Stimulated activated naive CD8-positive, alpha-beta T cell treated with anti-CD3 and anti-CD28 coated beads, Interleukin-15, Interleukin-2, amounts not matched to agents 100 ng/mL and 50 ng/mL, for 24 hours (primary cell): Measurements from ENCODE around the gene GBF1.
A peak's percentile ranks its signal among the peaks of the same experiment; 100 is the strongest.

Source experiments
- H3K27ac Mint-ChIP-seq: one replicate; pipeline ENCODE4 v1.8.0; 2021; ENCODE audit warnings: mild to moderate bottlenecking, mixed read lengths
- H3K27me3 Mint-ChIP-seq: one replicate; pipeline ENCODE4 v1.8.0; 2021; ENCODE audit warnings: mixed read lengths
- H3K36me3 Mint-ChIP-seq: one replicate; pipeline ENCODE4 v1.8.0; 2021; ENCODE audit warnings: low read depth, mixed read lengths
- H3K4me1 Mint-ChIP-seq: one replicate; pipeline ENCODE4 v1.8.0; 2021; ENCODE audit warnings: low read depth, mixed read lengths
- H3K4me3 Mint-ChIP-seq: one replicate; pipeline ENCODE4 v1.8.0; 2021; ENCODE audit warnings: mild to moderate bottlenecking, mixed read lengths
- H3K9me3 Mint-ChIP-seq: one replicate; pipeline ENCODE4 v1.8.0; 2021; ENCODE audit warnings: mixed read lengths

GBF1 gene

DNA sequence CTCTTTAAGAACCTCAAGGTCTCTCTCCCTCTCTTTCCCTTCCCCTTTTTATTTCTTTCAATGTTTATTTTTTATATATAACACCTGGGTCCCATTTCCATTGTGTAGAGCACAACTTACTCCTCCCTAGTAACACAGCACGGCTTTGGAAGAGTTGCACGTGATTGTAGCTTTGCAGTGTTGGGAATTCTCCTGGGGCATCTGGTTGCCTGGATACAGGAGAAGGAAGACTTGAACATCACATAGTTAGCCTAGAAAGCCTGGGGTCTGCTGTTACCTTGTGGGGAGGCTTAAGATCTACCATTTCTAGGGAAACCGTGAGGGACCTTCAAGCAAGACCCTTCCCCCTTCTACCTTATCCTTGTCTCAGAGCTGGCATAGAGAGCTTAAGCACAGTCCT, 109.1 kb downstream of the GBF1 start:
- Mint-ChIP-seq H3K4me1 (peaks cover 5% of the 10 kb centered on the region), H3K36me3 (peaks cover 43% of the 10 kb centered on the region), H3K9me3 (no peaks in the 10 kb centered on the region), H3K4me3 (no peak overlapping the region), H3K27me3 (no peaks in the 10 kb centered on the region), H3K27ac (no peak overlapping the region)

DNA sequence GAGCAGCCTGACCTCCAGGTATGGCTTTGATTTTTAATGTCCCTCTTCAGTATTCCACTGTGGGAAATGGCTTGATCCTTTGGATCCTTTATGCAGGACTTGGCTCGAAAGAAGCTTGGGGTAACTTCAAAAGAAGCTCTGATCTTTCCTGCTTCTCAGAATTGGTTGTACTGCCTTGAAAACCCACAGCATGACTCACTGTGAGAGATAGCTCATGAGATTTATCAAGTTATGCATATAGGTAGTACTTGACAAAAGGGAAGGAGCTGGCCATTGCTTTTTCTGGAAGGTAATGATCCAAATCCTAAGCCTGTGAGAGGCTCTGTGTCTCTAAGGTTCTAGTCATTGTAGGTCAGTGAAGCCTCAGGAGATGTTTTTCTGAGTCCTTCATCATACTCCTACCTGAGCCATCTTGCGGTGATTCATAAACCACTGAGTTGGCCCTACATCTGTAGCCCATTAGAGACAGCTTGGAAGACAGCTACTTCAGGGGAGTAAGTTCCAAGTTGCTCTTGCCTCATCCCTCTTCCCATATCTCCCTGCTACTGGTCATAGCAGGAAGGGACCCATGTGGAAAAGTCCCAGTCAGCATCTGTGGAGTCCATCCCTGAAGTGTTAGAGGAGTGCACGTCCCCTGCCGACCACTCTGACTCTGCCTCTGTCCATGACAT, 113.5 kb downstream of the GBF1 start:
- Mint-ChIP-seq H3K27me3 (no peaks in the 10 kb centered on the region), H3K9me3 (no peaks in the 10 kb centered on the region), H3K27ac (no peak overlapping the region), H3K4me3 (no peak overlapping the region), H3K4me1 (peaks cover 5% of the 10 kb centered on the region), H3K36me3 (peaks cover 66% of the 10 kb centered on the region)

DNA sequence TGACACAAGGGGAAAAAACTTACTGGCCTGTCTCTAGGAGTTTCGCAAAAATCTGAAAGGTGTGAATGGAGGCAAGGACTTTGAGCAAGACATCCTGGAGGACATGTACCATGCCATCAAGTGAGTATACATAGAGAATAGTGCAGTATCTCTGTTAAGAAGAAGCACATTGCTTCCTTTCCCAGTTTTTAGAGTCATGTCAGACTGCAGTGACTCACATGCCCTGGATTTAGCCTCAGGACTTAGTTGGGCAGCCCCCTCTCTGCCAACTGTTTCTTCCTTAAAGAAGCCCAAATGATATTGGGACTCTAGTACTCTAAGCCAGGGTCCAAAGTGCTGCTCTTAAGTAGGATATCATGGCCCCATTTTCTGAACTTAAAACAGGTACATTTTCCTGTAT, 122.1 kb downstream of the GBF1 start:
- H3K27ac Mint-ChIP-seq: no peak overlapping the region

GRCh38 chr10:102368077-102368476, 122.7 kb downstream of the GBF1 start:
- Mint-ChIP-seq H3K4me3 (no peak overlapping the region), H3K9me3 (no peaks in the 10 kb centered on the region), H3K27ac (no peak overlapping the region), H3K36me3 (peaks cover 84% of the 10 kb centered on the region), H3K27me3 (no peaks in the 10 kb centered on the region), H3K4me1 (no peaks in the 10 kb centered on the region)

More for the DNA sequence above, 122.1 kb downstream of the GBF1 start:
- no peak overlapping the region for H3K4me3 Mint-ChIP-seq
- no peaks in the 10 kb centered on the region for H3K4me1 Mint-ChIP-seq
- H3K27me3 Mint-ChIP-seq: no peaks in the 10 kb centered on the region
- H3K9me3 Mint-ChIP-seq: no peaks in the 10 kb centered on the region
- peaks cover 84% of the 10 kb centered on the region for H3K36me3 Mint-ChIP-seq

DNA sequence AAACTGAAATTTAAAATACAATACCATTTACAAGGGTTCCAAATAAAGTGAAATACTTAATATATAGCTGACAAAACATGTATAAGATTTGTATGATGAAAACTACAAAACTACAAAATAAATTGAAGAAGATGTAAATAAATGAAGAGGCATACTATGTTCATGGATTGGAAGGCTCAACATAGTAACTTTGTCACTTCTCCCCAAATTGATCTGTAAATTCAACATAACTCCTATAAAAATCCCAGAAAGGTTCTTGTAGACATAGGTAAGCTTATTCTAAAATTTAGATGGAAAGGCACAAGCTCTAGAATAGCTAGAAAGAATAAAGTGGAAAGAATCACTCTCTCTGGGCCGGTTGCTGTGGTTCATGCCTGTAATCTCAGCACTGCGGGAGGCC, 126.0 kb downstream of the GBF1 start:
- H3K4me1 Mint-ChIP-seq: no peaks in the 10 kb centered on the region
- no peaks in the 10 kb centered on the region for H3K9me3 Mint-ChIP-seq
- no peak overlapping the region for H3K27ac Mint-ChIP-seq
- no peaks in the 10 kb centered on the region for H3K27me3 Mint-ChIP-seq
- peaks cover 74% of the 10 kb centered on the region for H3K36me3 Mint-ChIP-seq
- no peak overlapping the region for H3K4me3 Mint-ChIP-seq

DNA sequence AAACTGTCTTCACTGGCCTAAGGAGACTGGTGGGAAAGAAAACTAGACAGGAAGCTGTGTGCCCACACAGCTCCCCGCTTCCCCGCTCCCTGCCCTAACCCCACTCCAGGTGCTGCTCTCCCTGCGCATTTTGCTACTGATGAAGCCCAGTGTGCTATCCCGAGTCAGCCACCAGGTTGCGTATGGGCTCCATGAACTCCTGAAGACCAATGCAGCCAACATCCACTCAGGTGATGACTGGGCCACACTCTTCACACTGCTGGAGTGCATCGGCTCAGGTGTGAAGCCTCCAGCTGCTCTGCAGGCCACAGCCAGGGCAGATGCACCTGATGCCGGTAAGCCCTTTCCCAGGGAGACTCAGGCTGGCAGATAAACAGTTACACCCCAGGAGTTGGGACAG, 129.9 kb downstream of the GBF1 start:
- no peak overlapping the region for H3K4me3 Mint-ChIP-seq
- H3K9me3 Mint-ChIP-seq: no peaks in the 10 kb centered on the region
- peaks cover 56% of the 10 kb centered on the region for H3K36me3 Mint-ChIP-seq
- H3K27me3 Mint-ChIP-seq: no peaks in the 10 kb centered on the region
- H3K4me1 Mint-ChIP-seq: no peaks in the 10 kb centered on the region
- H3K27ac Mint-ChIP-seq: no peak overlapping the region

DNA sequence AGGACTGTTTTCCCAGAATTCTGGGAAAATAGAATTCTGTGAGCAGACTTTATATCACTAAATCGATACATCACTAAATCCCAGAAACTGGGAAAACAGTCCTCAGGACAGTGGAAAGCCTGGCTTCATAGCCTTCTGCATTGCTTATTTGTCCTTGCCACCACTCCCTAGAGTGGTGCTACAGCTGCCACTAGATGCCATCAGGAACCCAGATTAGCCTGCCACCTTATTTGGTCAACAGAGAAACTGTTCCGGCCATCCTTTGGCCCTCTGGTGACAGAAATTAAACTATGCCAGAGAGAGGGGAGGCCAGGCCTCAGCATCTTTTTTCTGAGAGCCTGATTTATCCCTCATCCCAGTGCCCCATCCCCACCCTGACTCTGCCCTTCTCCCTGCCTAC, 130.5 kb downstream of the GBF1 start:
- no peaks in the 10 kb centered on the region for H3K4me1 Mint-ChIP-seq
- no peaks in the 10 kb centered on the region for H3K27me3 Mint-ChIP-seq
- no peak overlapping the region for H3K4me3 Mint-ChIP-seq
- H3K36me3 Mint-ChIP-seq: peaks cover 52% of the 10 kb centered on the region
- H3K9me3 Mint-ChIP-seq: no peaks in the 10 kb centered on the region
- H3K27ac Mint-ChIP-seq: no peak overlapping the region

DNA sequence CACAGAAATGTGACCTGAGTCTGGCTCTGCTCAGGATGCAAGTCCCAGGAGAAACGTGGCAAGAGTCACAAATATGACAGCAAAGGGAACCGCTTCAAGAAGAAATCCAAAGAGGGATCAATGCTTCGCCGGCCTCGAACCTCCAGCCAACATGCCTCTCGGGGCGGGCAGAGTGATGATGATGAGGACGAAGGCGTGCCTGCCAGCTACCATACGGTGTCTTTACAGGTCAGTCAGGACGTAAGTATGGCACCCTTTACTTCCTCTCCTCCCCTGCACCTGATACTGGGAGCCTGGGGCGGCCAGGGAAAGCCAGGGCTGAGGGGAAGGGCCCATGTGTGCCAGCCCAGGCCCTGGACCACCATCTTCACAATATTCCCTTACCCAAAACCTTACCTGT, 131.6 kb downstream of the GBF1 start:
- Mint-ChIP-seq H3K36me3 (peaks cover 46% of the 10 kb centered on the region), H3K27me3 (no peaks in the 10 kb centered on the region), H3K4me3 (no peak overlapping the region), H3K9me3 (no peaks in the 10 kb centered on the region), H3K4me1 (no peaks in the 10 kb centered on the region), H3K27ac (no peak overlapping the region)

DNA sequence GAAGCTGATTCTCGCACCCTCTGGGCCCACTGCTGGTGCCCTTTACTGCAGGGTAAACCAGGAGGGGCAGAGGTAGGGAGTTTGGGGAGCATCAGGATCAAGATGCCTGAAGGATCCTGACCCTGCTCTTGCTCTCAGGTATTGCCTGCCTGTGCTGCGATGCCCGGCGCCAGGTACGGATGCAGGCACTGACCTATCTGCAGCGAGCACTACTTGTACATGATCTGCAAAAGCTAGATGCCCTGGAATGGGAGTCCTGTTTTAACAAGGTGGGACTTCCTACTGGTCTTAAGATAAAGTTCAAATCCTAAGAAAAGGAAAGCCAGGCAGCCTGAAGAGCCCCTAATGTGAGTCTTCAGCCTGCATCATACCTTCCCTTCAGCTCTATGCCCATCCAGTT, 134.1 kb downstream of the GBF1 start:
- Mint-ChIP-seq H3K4me3 (no peak overlapping the region), H3K9me3 (no peaks in the 10 kb centered on the region), H3K27ac (no peak overlapping the region), H3K27me3 (no peaks in the 10 kb centered on the region), H3K4me1 (peaks cover 3% of the 10 kb centered on the region), H3K36me3 (peaks cover 34% of the 10 kb centered on the region)

DNA sequence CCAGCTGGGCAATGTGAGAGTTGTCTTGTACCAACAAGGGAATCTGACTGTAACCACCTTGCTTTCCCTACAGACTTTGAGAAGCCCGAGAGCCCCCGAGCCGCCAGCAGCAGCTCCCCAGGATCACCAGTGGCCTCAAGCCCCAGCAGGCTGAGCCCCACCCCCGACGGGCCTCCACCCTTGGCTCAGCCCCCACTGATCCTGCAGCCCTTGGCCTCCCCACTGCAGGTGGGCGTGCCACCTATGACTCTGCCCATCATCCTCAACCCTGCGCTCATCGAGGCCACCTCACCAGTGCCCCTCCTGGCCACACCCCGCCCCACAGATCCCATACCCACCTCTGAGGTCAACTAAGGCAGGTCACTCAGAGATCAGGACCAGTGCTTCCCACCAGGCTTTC, 136.7 kb downstream of the GBF1 start:
- no peak overlapping the region for H3K4me3 Mint-ChIP-seq
- peaks cover 9% of the 10 kb centered on the region for H3K4me1 Mint-ChIP-seq
- no peak overlapping the region for H3K27ac Mint-ChIP-seq
- H3K9me3 Mint-ChIP-seq: no peaks in the 10 kb centered on the region
- peaks cover 24% of the 10 kb centered on the region for H3K36me3 Mint-ChIP-seq
- no peaks in the 10 kb centered on the region for H3K27me3 Mint-ChIP-seq

DNA sequence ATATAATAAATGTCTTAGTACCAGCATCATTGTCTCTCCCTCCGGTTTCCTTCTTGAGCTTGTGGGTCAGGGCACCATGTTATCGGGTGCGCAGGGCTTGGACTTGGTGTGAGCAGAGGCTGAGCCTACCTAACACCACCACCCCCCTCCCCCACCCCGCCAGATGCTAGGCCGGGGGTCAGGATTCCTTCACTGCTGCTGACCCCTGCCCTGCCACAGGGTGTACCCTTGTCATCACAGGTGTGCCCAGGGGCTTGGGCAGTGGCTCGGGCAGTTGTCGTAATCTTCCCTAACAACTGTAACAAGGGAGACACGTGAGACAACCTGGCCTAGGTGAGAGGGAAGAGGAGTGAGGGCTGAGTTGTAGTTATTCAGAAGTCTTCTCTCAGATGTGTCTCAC, 137.5 kb downstream of the GBF1 start:
- peaks cover 9% of the 10 kb centered on the region for H3K4me1 Mint-ChIP-seq
- peaks cover 20% of the 10 kb centered on the region for H3K36me3 Mint-ChIP-seq
- no peak overlapping the region for H3K27ac Mint-ChIP-seq

DNA sequence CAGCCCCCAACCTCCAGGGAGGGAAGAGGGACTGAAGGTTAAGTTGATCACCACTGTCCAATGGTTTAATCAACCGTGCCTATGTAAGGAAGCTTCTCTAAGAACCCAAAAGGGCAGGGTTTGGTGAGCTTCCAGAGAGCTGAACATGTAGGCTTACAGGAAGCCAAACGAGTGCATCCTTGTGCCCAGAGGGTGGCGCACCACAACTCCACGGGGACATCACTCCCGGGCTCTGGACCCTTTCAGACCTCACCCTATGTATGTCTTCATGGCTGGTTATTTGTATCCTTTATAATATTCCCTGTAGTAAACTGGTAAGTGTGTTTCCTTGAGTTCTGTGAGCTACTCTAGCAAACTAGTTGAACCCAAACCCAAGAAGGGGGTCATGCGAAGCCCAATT, 138.7 kb downstream of the GBF1 start:
- H3K4me1 Mint-ChIP-seq: peaks cover 9% of the 10 kb centered on the region
- H3K36me3 Mint-ChIP-seq: peaks cover 20% of the 10 kb centered on the region
- no peak overlapping the region for H3K27ac Mint-ChIP-seq
- no peaks in the 10 kb centered on the region for H3K9me3 Mint-ChIP-seq
- no peak overlapping the region for H3K4me3 Mint-ChIP-seq
- H3K27me3 Mint-ChIP-seq: no peaks in the 10 kb centered on the region

More for the DNA sequence above, 137.5 kb downstream of the GBF1 start:
- no peaks in the 10 kb centered on the region for H3K27me3 Mint-ChIP-seq
- no peak overlapping the region for H3K4me3 Mint-ChIP-seq
- no peaks in the 10 kb centered on the region for H3K9me3 Mint-ChIP-seq

DNA sequence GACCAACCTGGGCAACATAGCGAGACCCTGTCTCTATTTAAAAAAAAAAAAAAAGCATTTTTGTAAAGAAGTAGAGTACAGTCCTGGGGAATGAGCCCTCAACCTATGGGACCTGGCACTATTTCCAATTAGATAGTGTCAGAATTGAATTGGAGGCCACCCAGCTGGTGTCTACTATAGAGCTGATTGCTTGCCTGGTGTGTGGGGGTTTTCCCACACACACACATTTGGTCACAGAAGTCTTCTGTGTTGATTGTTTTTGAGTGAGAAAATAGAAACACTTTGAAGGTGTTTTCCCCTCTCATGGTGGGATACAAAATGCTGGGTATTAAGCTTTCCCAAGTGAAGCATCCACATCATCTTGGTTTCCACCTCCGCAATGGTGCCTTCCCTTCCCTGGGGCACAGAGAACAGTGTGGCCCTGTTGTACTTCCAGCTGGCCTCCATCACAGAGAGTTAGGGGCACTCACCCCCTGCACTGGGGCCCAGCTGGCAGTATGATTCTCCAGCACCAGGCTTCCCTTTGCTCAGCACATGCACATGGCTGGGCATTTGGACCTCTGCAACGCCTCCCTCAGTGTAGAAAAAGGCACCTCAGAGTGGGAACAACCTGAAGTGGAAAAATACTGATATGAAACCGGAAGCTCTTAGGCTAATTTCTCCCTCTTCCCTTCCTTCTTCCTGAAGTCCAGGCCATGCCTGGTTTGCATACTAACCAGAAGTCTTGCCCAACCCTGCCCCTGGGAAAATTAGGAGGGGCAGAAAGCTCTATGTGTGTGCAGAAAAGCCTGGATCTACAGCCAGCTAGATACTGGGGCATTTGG, 139.5 kb downstream of the GBF1 start:
- Mint-ChIP-seq H3K4me3 (no peak overlapping the region), H3K36me3 (peaks cover 17% of the 10 kb centered on the region), H3K4me1 (peaks cover 9% of the 10 kb centered on the region), H3K27me3 (no peaks in the 10 kb centered on the region), H3K27ac (peak overlapping the region; percentile 11), H3K9me3 (no peaks in the 10 kb centered on the region)

DNA sequence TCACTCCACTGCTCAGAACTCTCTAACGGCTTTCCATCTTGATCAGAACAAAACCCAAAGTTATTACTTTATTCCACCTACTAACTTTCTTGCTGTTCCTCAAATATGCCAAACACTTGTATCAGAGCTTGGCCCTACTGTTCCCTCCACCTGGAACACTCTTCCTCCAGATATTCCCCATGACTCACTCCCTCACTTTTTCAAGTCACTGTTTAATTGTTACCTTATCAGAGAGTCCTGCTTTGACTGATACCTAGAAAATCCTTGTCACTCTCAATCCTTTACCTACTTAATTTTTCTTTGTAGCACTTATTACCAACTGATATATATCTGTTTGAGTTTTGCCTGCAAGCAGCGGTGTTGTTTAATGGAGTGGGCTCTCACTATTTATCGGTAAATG, 144.6 kb downstream of the GBF1 start:
- no peak overlapping the region for H3K4me3 Mint-ChIP-seq
- H3K9me3 Mint-ChIP-seq: no peaks in the 10 kb centered on the region
- no peaks in the 10 kb centered on the region for H3K27me3 Mint-ChIP-seq
- H3K36me3 Mint-ChIP-seq: no peaks in the 10 kb centered on the region
- peaks cover 21% of the 10 kb centered on the region for H3K4me1 Mint-ChIP-seq
- H3K27ac Mint-ChIP-seq: no peak overlapping the region

- Mint-ChIP-seq H3K36me3 (peaks cover 14% of the 10 kb centered on the region), H3K4me3 (peak overlapping the region; percentile 95), H3K9me3 (no peaks in the 10 kb centered on the region), H3K4me1 (peaks cover 28% of the 10 kb centered on the region), H3K27ac (no peak overlapping the region), H3K27me3 (no peaks in the 10 kb centered on the region)
These were observed 147.0 kb downstream of the GBF1 start for GRCh38 chr10:102392306-102392705.
